ENCODE results near the gene DCTN1. TPM values are rescaled to one million over a fixed set of nuclear protein-coding genes. Genes with fewer than 3 reads are reported as not detected.
A peak's percentile ranks its signal among the peaks of the same experiment; 100 is the strongest.
"Not testable (repeated sequence)": the region's sequence is repeated elsewhere in the genome, so short reads cannot be mapped to it uniquely, and the experiment has no call there.

Gene DCTN1
- total RNA-seq, 1 donor from 2014 or later, result 100 TPM

DNA sequence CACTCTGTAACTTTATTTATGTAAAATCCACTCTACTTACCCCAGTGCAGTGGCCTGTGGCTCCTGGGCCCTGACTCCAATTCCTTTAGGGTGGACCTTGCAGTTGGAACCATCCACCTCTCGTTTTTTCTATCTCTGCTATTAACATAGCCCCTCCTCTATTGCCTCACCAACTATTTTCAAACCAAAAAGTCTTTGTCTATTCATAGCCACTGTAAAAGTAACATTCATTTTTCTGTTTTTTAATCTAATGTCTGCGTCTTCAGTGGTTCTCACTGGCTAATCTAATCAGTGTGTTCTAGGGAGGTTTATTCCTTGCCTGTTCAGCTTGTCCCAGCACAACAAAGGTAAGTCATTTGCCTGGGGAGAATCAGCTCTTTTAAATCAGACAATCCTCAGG, 36.8 kb downstream of the DCTN1 start, which contains the start of gene SLC4A5:
SLC4A5 (minus strand) TSS at position 101 of the 400 bp plus-strand sequence. CDS start 28,393 bp downstream, outside the sequence.
- Mint-ChIP-seq H3K4me1 (no peaks in the 10 kb centered on the region), H3K36me3 (no peaks in the 10 kb centered on the region), H3K27ac (no peak within 1 kb of the TSS), H3K4me3 (no peak within 1 kb of the TSS), H3K9me3 (no peaks in the 10 kb centered on the region), H3K27me3 (ENCODE audit: insufficient read depth, low read depth) (peaks cover 2% of the 10 kb centered on the region)
- no peaks in the 10 kb centered on the region for H3K27me3 ChIP-seq
- H3K4me2 ChIP-seq, result no peak within 1 kb of the TSS
- H3K79me2 ChIP-seq (ENCODE audit: low read depth), result no peaks in the 10 kb centered on the region
- H3K36me3 ChIP-seq, result no peaks in the 10 kb centered on the region
- no peak within 1 kb of the TSS for H2AFZ ChIP-seq (replicated peaks)
- H3K4me1 ChIP-seq, result no peaks in the 10 kb centered on the region
- TF ChIP-seq, protein P1, sequence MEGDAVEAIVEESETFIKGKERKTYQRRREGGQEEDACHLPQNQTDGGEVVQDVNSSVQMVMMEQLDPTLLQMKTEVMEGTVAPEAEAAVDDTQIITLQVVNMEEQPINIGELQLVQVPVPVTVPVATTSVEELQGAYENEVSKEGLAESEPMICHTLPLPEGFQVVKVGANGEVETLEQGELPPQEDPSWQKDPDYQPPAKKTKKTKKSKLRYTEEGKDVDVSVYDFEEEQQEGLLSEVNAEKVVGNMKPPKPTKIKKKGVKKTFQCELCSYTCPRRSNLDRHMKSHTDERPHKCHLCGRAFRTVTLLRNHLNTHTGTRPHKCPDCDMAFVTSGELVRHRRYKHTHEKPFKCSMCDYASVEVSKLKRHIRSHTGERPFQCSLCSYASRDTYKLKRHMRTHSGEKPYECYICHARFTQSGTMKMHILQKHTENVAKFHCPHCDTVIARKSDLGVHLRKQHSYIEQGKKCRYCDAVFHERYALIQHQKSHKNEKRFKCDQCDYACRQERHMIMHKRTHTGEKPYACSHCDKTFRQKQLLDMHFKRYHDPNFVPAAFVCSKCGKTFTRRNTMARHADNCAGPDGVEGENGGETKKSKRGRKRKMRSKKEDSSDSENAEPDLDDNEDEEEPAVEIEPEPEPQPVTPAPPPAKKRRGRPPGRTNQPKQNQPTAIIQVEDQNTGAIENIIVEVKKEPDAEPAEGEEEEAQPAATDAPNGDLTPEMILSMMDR (IDR thresholded peaks at IDR 0.05), result no peak
- TF ChIP-seq EZH2 (IDR thresholded peaks at IDR 0.05), result no peak
- TF ChIP-seq EZH2phosphoT487 (IDR thresholded peaks at IDR 0.05), result no peak
- H3K9me3 ChIP-seq (ENCODE audit: low read depth), result no peaks in the 10 kb centered on the region
- H3K27ac ChIP-seq, result no peak within 1 kb of the TSS
- H3K4me3 ChIP-seq, result no peak within 1 kb of the TSS
- H4K20me1 ChIP-seq (ENCODE audit: low read depth), result no peaks in the 10 kb centered on the region
- no peaks in the 10 kb centered on the region for H3F3A ChIP-seq (ENCODE audit: low read depth)
- no peak for DNase-seq (ENCODE audit: low spot score)
- no peak within 1 kb of the TSS for H3K9ac ChIP-seq

- H3K27ac ChIP-seq; H3K36me3 ChIP-seq; H3K9me3 ChIP-seq (ENCODE audit: low read depth); H3K27ac Mint-ChIP-seq; H3K36me3 Mint-ChIP-seq; H4K20me1 ChIP-seq (ENCODE audit: low read depth); H3K9ac ChIP-seq; DNase-seq (ENCODE audit: low spot score); H3K4me2 ChIP-seq; H3K27me3 ChIP-seq; H3K4me3 ChIP-seq; H3K4me1 ChIP-seq; H3K79me2 ChIP-seq (ENCODE audit: low read depth); H3K4me1 Mint-ChIP-seq; H3F3A ChIP-seq (ENCODE audit: low read depth); H3K9me3 Mint-ChIP-seq; H3K4me3 Mint-ChIP-seq; H3K27me3 Mint-ChIP-seq (ENCODE audit: insufficient read depth, low read depth); H2AFZ ChIP-seq (replicated peaks): not testable (repeated sequence)
Measured at GRCh38 chr2:74336227-74336626, 43.9 kb downstream of the DCTN1 start.

DNA sequence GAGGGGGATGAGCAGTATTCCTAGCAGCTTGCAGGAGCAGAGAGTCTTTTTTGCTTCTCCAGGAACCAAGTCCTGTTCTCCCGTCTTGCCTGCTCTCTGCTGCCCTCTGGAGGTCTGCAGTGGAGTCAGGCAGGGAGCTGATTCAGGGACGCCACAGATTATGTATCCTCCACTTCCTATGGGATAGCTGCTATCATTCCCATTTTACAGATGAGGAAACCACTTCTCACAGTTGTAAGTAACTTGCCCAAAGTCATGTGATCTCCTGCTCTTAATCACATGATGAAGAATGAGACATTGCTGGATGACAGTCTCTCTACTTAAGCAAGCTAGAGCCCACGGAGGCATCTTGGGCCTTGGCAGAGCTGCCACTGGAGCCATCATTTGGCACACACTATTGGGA, 45.2 kb downstream of the DCTN1 start:
- Histone ChIP-seq H2AFZ (replicated peaks) (no peak overlapping the region), H3K4me1 (no peaks in the 10 kb centered on the region), H3K4me3 (no peak overlapping the region), H3K9me3 (ENCODE audit: low read depth) (no peaks in the 10 kb centered on the region), H4K20me1 (ENCODE audit: low read depth) (no peaks in the 10 kb centered on the region), H3K27ac (no peak overlapping the region), H3K4me2 (no peak overlapping the region), H3K27me3 (no peaks in the 10 kb centered on the region), H3K79me2 (ENCODE audit: low read depth) (no peaks in the 10 kb centered on the region), H3F3A (ENCODE audit: low read depth) (no peaks in the 10 kb centered on the region), H3K9ac (no peak overlapping the region), H3K36me3 (no peaks in the 10 kb centered on the region)
- no peak overlapping the region for H3K27ac Mint-ChIP-seq
- H3K36me3 Mint-ChIP-seq, result no peaks in the 10 kb centered on the region
- H3K27me3 Mint-ChIP-seq (ENCODE audit: insufficient read depth, low read depth), result no peaks in the 10 kb centered on the region
- peak; percentile 79 for DNase-seq (ENCODE audit: low spot score)
- TF ChIP-seq, protein P1 (IDR thresholded peaks at IDR 0.05), result peak; percentile 89
- TF ChIP-seq EZH2phosphoT487 (IDR thresholded peaks at IDR 0.05), result no peak
- no peak for TF ChIP-seq EZH2 (IDR thresholded peaks at IDR 0.05)
- no peak overlapping the region for H3K4me3 Mint-ChIP-seq
- H3K9me3 Mint-ChIP-seq, result no peaks in the 10 kb centered on the region
- no peaks in the 10 kb centered on the region for H3K4me1 Mint-ChIP-seq

GRCh38 chr2:74333896-74334586, 46.1 kb downstream of the DCTN1 start:
- Mint-ChIP-seq H3K9me3 (no peaks in the 10 kb centered on the region), H3K4me3 (no peak overlapping the region), H3K36me3 (no peaks in the 10 kb centered on the region), H3K27ac (no peak overlapping the region), H3K4me1 (no peaks in the 10 kb centered on the region), H3K27me3 (ENCODE audit: insufficient read depth, low read depth) (no peaks in the 10 kb centered on the region)
- Histone ChIP-seq H3K36me3 (no peaks in the 10 kb centered on the region), H3K9ac (no peak overlapping the region), H2AFZ (replicated peaks) (no peak overlapping the region), H3K27ac (no peak overlapping the region), H3F3A (ENCODE audit: low read depth) (no peaks in the 10 kb centered on the region), H3K9me3 (ENCODE audit: low read depth) (no peaks in the 10 kb centered on the region), H3K27me3 (no peaks in the 10 kb centered on the region), H3K4me2 (no peak overlapping the region), H3K4me3 (no peak overlapping the region), H4K20me1 (ENCODE audit: low read depth) (no peaks in the 10 kb centered on the region), H3K4me1 (no peaks in the 10 kb centered on the region), H3K79me2 (ENCODE audit: low read depth) (no peaks in the 10 kb centered on the region)
- TF ChIP-seq EZH2phosphoT487 (IDR thresholded peaks at IDR 0.05), result no peak
- TF ChIP-seq EZH2 (IDR thresholded peaks at IDR 0.05), result no peak
- TF ChIP-seq, protein P1 (IDR thresholded peaks at IDR 0.05), result no peak
- DNase-seq (ENCODE audit: low spot score), result no peak
